ENCODE results near the gene XRN2. TPM values are rescaled to one million over a fixed set of nuclear protein-coding genes. Genes with fewer than 3 reads are reported as not detected.

The XRN2 gene
- total and polyA plus RNA-seq, 2 of the 13 experiments (the other 11 are each of a cell fraction or from before 2014, with no cell fraction given), result 90.3 to 171 TPM

- H4K20me1 ChIP-seq (ENCODE audit: insufficient read depth, low read length), result no peaks in the 10 kb centered on the region
- ChIA-PET CTCF (ENCODE audit: low intra/inter-chr PET ratio, low total read pairs) (no interaction called here), POLR2A (no interaction called here)
- H3K4me3 ChIP-seq (replicated peaks in 1 of 3; ENCODE audit: insufficient read depth in 1 of 3, low read depth in 2 of 3, low read length in 3 of 3), result no peak overlapping the region
- no peaks in the 10 kb centered on the region for H3K4me1 ChIP-seq (ENCODE audit: insufficient read depth, low read length)
- intact Hi-C loops (cut with micrococcal nuclease; ENCODE audit: unreplicated experiment) (no loop called here), in situ Hi-C loops (cut with HindIII; ENCODE audit: extremely low pct_ligation_motif_present, low pct_unique_long_range_greater_than_20kb) (no loop called here)
- H3K36me3 ChIP-seq (replicated peaks in 1 of 2; ENCODE audit: control insufficient read depth in 1 of 2, insufficient read depth in 2 of 2, low read length in 2 of 2), result no peaks in the 10 kb centered on the region
- DNase-seq (ENCODE audit: low spot score) (no peak), FAIRE-seq (no peak), ATAC-seq (no peak)
- H3K9me3 ChIP-seq (ENCODE audit: low read length), result no peaks in the 10 kb centered on the region
- H2AFZ ChIP-seq (ENCODE audit: low read length), result no peak overlapping the region
- TF ChIP-seq, protein P1, sequence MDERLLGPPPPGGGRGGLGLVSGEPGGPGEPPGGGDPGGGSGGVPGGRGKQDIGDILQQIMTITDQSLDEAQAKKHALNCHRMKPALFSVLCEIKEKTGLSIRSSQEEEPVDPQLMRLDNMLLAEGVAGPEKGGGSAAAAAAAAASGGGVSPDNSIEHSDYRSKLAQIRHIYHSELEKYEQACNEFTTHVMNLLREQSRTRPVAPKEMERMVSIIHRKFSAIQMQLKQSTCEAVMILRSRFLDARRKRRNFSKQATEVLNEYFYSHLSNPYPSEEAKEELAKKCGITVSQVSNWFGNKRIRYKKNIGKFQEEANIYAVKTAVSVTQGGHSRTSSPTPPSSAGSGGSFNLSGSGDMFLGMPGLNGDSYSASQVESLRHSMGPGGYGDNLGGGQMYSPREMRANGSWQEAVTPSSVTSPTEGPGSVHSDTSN (CRISPR knock-in tag; IDR thresholded peaks at IDR 0.05), result no peak
- no peak for TF ChIP-seq ATRX (CRISPR knock-in tag; IDR thresholded peaks at IDR 0.05; ENCODE audit: borderline replicate concordance)
- TF ChIP-seq MEIS2 (CRISPR knock-in tag; IDR thresholded peaks at IDR 0.05), result no peak
- TF ChIP-seq, protein P2, sequence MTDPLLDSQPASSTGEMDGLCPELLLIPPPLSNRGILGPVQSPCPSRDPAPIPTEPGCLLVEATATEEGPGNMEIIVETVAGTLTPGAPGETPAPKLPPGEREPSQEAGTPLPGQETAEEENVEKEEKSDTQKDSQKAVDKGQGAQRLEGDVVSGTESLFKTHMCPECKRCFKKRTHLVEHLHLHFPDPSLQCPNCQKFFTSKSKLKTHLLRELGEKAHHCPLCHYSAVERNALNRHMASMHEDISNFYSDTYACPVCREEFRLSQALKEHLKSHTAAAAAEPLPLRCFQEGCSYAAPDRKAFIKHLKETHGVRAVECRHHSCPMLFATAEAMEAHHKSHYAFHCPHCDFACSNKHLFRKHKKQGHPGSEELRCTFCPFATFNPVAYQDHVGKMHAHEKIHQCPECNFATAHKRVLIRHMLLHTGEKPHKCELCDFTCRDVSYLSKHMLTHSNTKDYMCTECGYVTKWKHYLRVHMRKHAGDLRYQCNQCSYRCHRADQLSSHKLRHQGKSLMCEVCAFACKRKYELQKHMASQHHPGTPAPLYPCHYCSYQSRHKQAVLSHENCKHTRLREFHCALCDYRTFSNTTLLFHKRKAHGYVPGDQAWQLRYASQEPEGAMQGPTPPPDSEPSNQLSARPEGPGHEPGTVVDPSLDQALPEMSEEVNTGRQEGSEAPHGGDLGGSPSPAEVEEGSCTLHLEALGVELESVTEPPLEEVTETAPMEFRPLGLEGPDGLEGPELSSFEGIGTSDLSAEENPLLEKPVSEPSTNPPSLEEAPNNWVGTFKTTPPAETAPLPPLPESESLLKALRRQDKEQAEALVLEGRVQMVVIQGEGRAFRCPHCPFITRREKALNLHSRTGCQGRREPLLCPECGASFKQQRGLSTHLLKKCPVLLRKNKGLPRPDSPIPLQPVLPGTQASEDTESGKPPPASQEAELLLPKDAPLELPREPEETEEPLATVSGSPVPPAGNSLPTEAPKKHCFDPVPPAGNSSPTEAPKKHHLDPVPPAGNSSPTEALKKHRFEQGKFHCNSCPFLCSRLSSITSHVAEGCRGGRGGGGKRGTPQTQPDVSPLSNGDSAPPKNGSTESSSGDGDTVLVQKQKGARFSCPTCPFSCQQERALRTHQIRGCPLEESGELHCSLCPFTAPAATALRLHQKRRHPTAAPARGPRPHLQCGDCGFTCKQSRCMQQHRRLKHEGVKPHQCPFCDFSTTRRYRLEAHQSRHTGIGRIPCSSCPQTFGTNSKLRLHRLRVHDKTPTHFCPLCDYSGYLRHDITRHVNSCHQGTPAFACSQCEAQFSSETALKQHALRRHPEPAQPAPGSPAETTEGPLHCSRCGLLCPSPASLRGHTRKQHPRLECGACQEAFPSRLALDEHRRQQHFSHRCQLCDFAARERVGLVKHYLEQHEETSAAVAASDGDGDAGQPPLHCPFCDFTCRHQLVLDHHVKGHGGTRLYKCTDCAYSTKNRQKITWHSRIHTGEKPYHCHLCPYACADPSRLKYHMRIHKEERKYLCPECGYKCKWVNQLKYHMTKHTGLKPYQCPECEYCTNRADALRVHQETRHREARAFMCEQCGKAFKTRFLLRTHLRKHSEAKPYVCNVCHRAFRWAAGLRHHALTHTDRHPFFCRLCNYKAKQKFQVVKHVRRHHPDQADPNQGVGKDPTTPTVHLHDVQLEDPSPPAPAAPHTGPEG (CRISPR knock-in tag; IDR thresholded peaks at IDR 0.05), result no peak
- no peak for TF ChIP-seq ZNF790 (CRISPR knock-in tag; IDR thresholded peaks at IDR 0.05; ENCODE audit: borderline replicate concordance)
- no peak for TF ChIP-seq RFX5 (IDR thresholded peaks at IDR 0.05; ENCODE audit: low read depth, low read length)
- TF ChIP-seq ZNF501 (CRISPR knock-in tag; IDR thresholded peaks at IDR 0.05), result no peak
- no peaks in the 10 kb centered on the region for H3K27me3 ChIP-seq (ENCODE audit: control insufficient read depth in 1 of 2, insufficient read depth in 2 of 2, low read length in 2 of 2)
- no peak overlapping the region for H3K4me2 ChIP-seq (ENCODE audit: low read depth, low read length)
- no peaks in the 10 kb centered on the region for H3K79me2 ChIP-seq (ENCODE audit: insufficient read depth, low read length)
- 52% methylated on average over 3 of the region's 3 CpGs for WGBS (ENCODE audit: low lambda C conversion rate)
- no peak overlapping the region for H3K9ac ChIP-seq (ENCODE audit: insufficient read depth, low read depth, low read length)
- BruUV-seq (replicated peaks), result no TSS peak
- no peak overlapping the region for H3K27ac ChIP-seq (ENCODE audit: extremely low read length, insufficient read depth, low read length)
Observed at GRCh38 chr20:21394551-21394950, 91.4 kb downstream of the XRN2 start.

Data from HepG2 (cell line).